Kidney epithelial cell (primary cell): ENCODE data around the gene PIEZO2. TPM values are rescaled to one million over a fixed set of nuclear protein-coding genes. Genes with fewer than 3 reads are reported as not detected.

Experiments
- DNase-seq: peaks from one replicate; pipeline ENCODE4 v3.0.0-alpha.2; 2010; ENCODE audit warnings: low read depth
- H3K27me3 ChIP-seq: 2 replicates; pipeline ENCODE4 v1.6.0; 2011; ENCODE audit warnings: low read length; ENCODE audit not compliant: control insufficient read depth, insufficient read depth
- H3K36me3 ChIP-seq: 2 replicates; pipeline ENCODE4 v1.5.1; 2011; ENCODE audit warnings: low read length; ENCODE audit not compliant: control insufficient read depth, insufficient read depth
- H3K4me3 ChIP-seq: 2 replicates; pipeline ENCODE4 v1.5.1; 2011; ENCODE audit warnings: low read depth, mild to moderate bottlenecking, control low read depth, low read length
- CTCF ChIP-seq: IDR thresholded peaks from 2 replicates; pipeline ENCODE4 v1.5.1; 2011; ENCODE audit warnings: mild to moderate bottlenecking, moderate library complexity, low read length, control low read depth, inconsistent platforms; ENCODE audit not compliant: insufficient read depth, poor library complexity, severe bottlenecking
- total RNA-seq: library from RNA; depleted of rRNA; stranded (reverse); fragments of >200 nt; gene quantifications from 2 replicates; pipeline ENCODE4 v1.2.3, GENCODE V29; 2015

Gene PIEZO2
- total RNA-seq, 1 donor from 2014 or later = 1.8 TPM

- TF ChIP-seq CTCF = no peak
- no peak overlapping the region for H3K4me3 ChIP-seq
- DNase-seq = no peak
- H3K27me3 ChIP-seq = no peaks in the 10 kb centered on the region
- no peaks in the 10 kb centered on the region for H3K36me3 ChIP-seq
These were observed 430.6 kb downstream of the PIEZO2 start for GRCh38 chr18:10718809-10719208.

GRCh38 chr18:10715791-10716190 is 433.6 kb downstream of the PIEZO2 start:
- no peak for TF ChIP-seq CTCF
- H3K36me3 ChIP-seq = no peaks in the 10 kb centered on the region
- H3K4me3 ChIP-seq = no peak overlapping the region
- no peaks in the 10 kb centered on the region for H3K27me3 ChIP-seq
- no peak for DNase-seq

GRCh38 chr18:10713409-10713808 is 436.0 kb downstream of the PIEZO2 start:
- no peaks in the 10 kb centered on the region for H3K27me3 ChIP-seq
- TF ChIP-seq CTCF = no peak
- no peaks in the 10 kb centered on the region for H3K36me3 ChIP-seq
- DNase-seq = no peak
- no peak overlapping the region for H3K4me3 ChIP-seq

GRCh38 chr18:10707294-10707693 is 442.1 kb downstream of the PIEZO2 start:
- TF ChIP-seq CTCF = no peak
- Histone ChIP-seq H3K27me3 (no peaks in the 10 kb centered on the region), H3K36me3 (no peaks in the 10 kb centered on the region), H3K4me3 (no peak overlapping the region)
- DNase-seq = no peak

GRCh38 chr18:10705786-10706185 is 443.6 kb downstream of the PIEZO2 start:
- H3K27me3 ChIP-seq = no peaks in the 10 kb centered on the region
- TF ChIP-seq CTCF = no peak
- H3K36me3 ChIP-seq = no peaks in the 10 kb centered on the region
- no peak overlapping the region for H3K4me3 ChIP-seq
- no peak for DNase-seq

- TF ChIP-seq CTCF = no peak
- Histone ChIP-seq H3K4me3 (no peak overlapping the region), H3K27me3 (no peaks in the 10 kb centered on the region), H3K36me3 (no peaks in the 10 kb centered on the region)
- no peak for DNase-seq
These were observed 444.1 kb downstream of the PIEZO2 start for GRCh38 chr18:10705291-10705690.
